Ishikawa (cell line): ENCODE data around the gene TRABD2A.

Experiments used
- CEBPB ChIP-seq: IDR thresholded peaks from 2 replicates; pipeline ENCODE4 v1.6.1; 2012
- CREB1 ChIP-seq: IDR thresholded peaks from 2 replicates; pipeline ENCODE4 v1.6.1; 2012; ENCODE audit warnings: low read depth
- EGR1 ChIP-seq: IDR thresholded peaks from 2 replicates; pipeline ENCODE4 v1.6.1; 2012
- EP300 ChIP-seq: IDR thresholded peaks from 2 replicates; pipeline ENCODE4 v1.6.1; 2012; ENCODE audit warnings: borderline replicate concordance
- FOXM1 ChIP-seq: IDR thresholded peaks from 2 replicates; pipeline ENCODE4 v1.6.1; 2012; ENCODE audit warnings: low read depth, borderline replicate concordance
- NFIC ChIP-seq: IDR thresholded peaks from 2 replicates; pipeline ENCODE4 v1.6.1; 2012
- RAD21 ChIP-seq: IDR thresholded peaks from 2 replicates; pipeline ENCODE4 v1.6.1; 2012; ENCODE audit warnings: low read depth
- TAF1 ChIP-seq: IDR thresholded peaks from 2 replicates; pipeline ENCODE4 v1.6.1; 2012; ENCODE audit warnings: low read depth, mild to moderate bottlenecking
- TCF12 ChIP-seq: IDR thresholded peaks from 2 replicates; pipeline ENCODE4 v1.6.1; 2012; ENCODE audit warnings: low read depth
- TEAD4 ChIP-seq: IDR thresholded peaks from 2 replicates; pipeline ENCODE4 v1.6.1; 2012
- YY1 ChIP-seq: IDR thresholded peaks from 2 replicates; pipeline ENCODE4 v1.6.1; 2012; ENCODE audit warnings: low read depth
- ZBTB7A ChIP-seq: IDR thresholded peaks from 2 replicates; pipeline ENCODE4 v1.6.1; 2012; ENCODE audit warnings: low read depth
- TF ChIP-seq, protein P1 (sequence below): IDR thresholded peaks from 2 replicates; pipeline ENCODE4 v1.6.1; 2012
- TF ChIP-seq, protein P2 (sequence below): IDR thresholded peaks from 2 replicates; pipeline ENCODE4 v1.6.1; 2012; ENCODE audit warnings: low read depth, mild to moderate bottlenecking
- TF ChIP-seq, protein P3 (sequence below): IDR thresholded peaks from 2 replicates; pipeline ENCODE4 v1.6.1; 2012

TRABD2A gene

DNA sequence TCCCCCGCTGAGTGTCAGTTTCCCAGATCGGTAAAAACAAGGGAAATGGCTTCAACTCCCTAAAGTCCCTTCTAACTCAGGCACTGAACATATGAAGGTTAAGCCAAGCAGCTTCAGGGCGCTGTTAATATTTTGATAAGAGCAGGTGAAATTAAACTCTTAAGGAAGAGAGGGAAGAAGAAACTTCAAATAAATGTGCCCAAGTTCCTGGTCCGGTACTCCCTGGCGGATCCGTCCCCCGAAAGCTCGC, 564 bp downstream of the TRABD2A start:
- no peak for TF ChIP-seq EP300
- TF ChIP-seq ZBTB7A: no peak
- TF ChIP-seq, protein P1, sequence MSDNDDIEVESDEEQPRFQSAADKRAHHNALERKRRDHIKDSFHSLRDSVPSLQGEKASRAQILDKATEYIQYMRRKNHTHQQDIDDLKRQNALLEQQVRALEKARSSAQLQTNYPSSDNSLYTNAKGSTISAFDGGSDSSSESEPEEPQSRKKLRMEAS: no peak
- TF ChIP-seq NFIC: no peak
- TF ChIP-seq CEBPB: no peak
- TF ChIP-seq YY1: no peak
- TF ChIP-seq CREB1: no peak
- TF ChIP-seq FOXM1: no peak
- TF ChIP-seq EGR1: no peak
- no peak for TF ChIP-seq TAF1
- no peak for TF ChIP-seq TEAD4
- no peak for TF ChIP-seq TCF12
- TF ChIP-seq, protein P2, sequence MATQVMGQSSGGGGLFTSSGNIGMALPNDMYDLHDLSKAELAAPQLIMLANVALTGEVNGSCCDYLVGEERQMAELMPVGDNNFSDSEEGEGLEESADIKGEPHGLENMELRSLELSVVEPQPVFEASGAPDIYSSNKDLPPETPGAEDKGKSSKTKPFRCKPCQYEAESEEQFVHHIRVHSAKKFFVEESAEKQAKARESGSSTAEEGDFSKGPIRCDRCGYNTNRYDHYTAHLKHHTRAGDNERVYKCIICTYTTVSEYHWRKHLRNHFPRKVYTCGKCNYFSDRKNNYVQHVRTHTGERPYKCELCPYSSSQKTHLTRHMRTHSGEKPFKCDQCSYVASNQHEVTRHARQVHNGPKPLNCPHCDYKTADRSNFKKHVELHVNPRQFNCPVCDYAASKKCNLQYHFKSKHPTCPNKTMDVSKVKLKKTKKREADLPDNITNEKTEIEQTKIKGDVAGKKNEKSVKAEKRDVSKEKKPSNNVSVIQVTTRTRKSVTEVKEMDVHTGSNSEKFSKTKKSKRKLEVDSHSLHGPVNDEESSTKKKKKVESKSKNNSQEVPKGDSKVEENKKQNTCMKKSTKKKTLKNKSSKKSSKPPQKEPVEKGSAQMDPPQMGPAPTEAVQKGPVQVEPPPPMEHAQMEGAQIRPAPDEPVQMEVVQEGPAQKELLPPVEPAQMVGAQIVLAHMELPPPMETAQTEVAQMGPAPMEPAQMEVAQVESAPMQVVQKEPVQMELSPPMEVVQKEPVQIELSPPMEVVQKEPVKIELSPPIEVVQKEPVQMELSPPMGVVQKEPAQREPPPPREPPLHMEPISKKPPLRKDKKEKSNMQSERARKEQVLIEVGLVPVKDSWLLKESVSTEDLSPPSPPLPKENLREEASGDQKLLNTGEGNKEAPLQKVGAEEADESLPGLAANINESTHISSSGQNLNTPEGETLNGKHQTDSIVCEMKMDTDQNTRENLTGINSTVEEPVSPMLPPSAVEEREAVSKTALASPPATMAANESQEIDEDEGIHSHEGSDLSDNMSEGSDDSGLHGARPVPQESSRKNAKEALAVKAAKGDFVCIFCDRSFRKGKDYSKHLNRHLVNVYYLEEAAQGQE: no peak
- TF ChIP-seq, protein P3, sequence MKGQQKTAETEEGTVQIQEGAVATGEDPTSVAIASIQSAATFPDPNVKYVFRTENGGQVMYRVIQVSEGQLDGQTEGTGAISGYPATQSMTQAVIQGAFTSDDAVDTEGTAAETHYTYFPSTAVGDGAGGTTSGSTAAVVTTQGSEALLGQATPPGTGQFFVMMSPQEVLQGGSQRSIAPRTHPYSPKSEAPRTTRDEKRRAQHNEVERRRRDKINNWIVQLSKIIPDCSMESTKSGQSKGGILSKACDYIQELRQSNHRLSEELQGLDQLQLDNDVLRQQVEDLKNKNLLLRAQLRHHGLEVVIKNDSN: no peak
- TF ChIP-seq RAD21: no peak

DNA sequence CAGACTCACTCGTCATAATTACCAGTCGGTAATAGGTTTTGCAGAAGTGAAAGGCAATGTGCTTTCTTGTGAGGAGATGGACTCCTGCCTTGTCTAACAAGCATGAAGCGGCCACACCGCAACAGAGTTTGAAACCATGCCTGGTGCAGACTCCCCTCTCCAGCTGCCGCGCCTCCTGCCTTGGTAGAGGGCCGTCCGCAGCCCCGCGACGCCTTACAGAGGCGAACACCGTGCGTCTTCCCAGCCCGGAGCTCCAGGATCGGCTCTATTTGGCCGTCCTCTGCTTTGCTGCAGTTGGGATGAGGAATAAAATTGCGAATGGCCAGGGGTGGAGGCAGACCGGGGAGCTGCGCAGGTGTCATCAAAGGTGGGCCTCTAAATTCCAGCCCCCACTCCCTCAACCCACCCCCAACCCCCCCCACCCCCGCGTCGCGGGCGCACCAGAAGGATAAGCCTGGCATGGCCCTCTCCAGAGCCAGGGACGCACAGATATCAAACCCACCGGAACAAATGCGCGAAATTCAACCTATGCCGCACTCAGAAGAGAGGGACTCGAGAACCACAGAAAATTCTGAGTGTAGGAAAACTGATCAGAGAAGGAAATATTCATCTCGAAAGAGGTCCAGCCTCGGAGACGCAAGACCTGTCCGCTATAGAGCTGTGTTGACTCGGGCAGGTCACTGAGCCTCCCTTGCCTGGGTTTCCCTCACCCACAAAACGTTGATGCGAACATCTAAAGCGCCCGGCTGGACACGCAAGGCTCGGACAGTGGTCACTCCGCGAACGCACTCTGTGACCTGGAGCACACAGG, 1.1 kb downstream of the TRABD2A start:
- TF ChIP-seq YY1: no peak
- TF ChIP-seq, protein P1: no peak
- TF ChIP-seq FOXM1: no peak
- TF ChIP-seq, protein P3: no peak
- no peak for TF ChIP-seq RAD21
- no peak for TF ChIP-seq EGR1
- no peak for TF ChIP-seq TEAD4
- no peak for TF ChIP-seq NFIC
- TF ChIP-seq, protein P2: no peak
- TF ChIP-seq EP300: no peak
- TF ChIP-seq TCF12: no peak

DNA sequence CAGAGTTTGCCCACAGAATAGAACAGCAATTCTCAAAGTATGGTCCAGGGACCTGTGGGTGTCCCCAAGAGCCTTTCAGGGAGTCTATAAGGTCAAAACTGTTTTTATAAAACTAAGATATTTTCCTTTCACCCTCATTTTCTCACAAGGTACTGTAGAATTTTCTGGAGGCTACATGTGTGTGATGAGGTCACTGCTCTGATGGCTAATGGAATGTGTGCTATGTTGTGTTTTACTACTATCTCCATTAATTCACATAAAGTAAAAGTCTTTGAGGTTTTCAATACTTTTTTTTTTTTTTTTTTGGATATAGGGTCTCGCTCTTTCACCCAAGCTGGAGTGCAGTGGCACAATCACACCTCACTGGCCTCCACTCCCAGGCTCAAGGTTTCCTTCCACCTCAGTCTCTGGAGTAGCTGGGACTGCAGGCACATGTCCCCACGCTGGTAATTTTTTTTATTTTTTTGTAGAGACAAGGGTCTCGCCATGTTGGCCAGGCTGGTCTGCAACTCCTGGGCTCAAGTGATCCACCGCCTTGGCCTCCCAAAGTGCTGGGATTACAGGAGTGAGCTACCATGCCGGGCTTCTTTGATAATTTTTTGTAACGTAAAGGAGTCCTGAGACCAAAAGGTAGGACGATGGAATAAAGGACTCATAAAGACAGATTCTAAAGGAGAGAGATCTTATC, 1.8 kb downstream of the TRABD2A start:
- TF ChIP-seq CEBPB: no peak
- no peak for TF ChIP-seq FOXM1
- no peak for TF ChIP-seq TCF12
- no peak for TF ChIP-seq NFIC
- TF ChIP-seq EGR1: no peak
- no peak for TF ChIP-seq RAD21
- TF ChIP-seq CREB1: no peak
- no peak for TF ChIP-seq ZBTB7A

DNA sequence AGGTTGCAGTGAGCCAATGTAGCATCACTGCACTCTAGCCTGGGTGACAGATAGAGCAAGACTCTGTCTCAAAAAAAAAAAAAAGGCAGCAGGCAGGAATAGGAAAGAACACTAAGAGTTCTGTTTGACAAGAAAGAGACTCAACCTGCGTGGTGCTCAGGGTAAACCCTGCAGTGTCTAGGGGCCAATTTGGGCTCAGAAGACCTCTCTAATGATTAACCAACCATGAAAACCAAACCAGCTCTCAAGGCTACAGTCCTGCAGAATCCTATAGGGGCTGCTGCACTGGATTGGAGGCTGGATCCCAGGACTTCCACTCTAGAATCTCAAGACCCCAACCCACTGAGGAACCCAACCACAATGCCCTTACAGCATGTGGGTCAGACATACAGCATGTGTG, 2.4 kb downstream of the TRABD2A start:
- TF ChIP-seq RAD21: no peak
- no peak for TF ChIP-seq TAF1
- TF ChIP-seq, protein P3: no peak
- no peak for TF ChIP-seq CEBPB
- TF ChIP-seq, protein P1: no peak
- TF ChIP-seq ZBTB7A: no peak
- no peak for TF ChIP-seq FOXM1
- no peak for TF ChIP-seq NFIC
- no peak for TF ChIP-seq CREB1
- no peak for TF ChIP-seq TCF12
- TF ChIP-seq EGR1: no peak
- TF ChIP-seq, protein P2: no peak
- TF ChIP-seq TEAD4: no peak
- TF ChIP-seq YY1: no peak
